ENCODE results near the gene NF2.

- no peak for TF ChIP-seq POLR2A (IDR thresholded peaks at IDR 0.05)
- TF ChIP-seq, protein P1, sequence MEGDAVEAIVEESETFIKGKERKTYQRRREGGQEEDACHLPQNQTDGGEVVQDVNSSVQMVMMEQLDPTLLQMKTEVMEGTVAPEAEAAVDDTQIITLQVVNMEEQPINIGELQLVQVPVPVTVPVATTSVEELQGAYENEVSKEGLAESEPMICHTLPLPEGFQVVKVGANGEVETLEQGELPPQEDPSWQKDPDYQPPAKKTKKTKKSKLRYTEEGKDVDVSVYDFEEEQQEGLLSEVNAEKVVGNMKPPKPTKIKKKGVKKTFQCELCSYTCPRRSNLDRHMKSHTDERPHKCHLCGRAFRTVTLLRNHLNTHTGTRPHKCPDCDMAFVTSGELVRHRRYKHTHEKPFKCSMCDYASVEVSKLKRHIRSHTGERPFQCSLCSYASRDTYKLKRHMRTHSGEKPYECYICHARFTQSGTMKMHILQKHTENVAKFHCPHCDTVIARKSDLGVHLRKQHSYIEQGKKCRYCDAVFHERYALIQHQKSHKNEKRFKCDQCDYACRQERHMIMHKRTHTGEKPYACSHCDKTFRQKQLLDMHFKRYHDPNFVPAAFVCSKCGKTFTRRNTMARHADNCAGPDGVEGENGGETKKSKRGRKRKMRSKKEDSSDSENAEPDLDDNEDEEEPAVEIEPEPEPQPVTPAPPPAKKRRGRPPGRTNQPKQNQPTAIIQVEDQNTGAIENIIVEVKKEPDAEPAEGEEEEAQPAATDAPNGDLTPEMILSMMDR (IDR thresholded peaks at IDR 0.05), result no peak
- TF ChIP-seq POLR2AphosphoS5 (IDR thresholded peaks at IDR 0.05), result no peak
Measured at GRCh38 chr22:29720811-29721323, 117.4 kb downstream of the NF2 start.

All from breast epithelium (tissue), 3 donors.